ENCODE measurements around the gene FXR1. TPM values are rescaled to one million over a fixed set of nuclear protein-coding genes. Genes with fewer than 3 reads are reported as not detected.

FXR1 gene
- total RNA-seq, 6 experiments from 2014 or later = 41.5 to 88.5 (median 46.8) TPM

DNA sequence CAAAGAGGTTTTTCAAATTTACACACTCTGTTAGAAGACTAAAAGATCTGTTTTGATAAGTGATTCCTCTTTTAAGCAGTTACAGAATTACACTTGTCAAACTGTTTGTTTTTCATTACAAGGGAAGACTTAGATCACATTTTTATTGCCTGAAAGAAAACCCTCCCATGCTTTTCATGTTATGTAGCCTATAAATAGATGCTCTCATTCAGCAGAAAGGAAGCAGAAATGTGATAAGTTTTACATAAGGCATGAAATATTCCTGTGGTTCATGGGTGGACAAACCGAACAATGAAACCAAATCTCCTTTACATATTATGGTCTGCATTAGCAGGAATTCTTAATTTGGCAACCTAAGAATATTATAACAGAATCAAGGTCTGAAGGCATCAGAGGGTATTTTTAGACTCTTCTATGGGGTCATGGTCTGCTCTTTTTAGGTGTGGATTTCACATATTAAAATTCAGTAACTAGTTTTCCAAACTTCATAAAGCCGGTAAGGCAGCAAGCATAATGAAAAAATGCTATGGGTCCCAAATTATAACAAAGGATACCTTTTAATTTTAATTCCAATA lies 37.3 kb upstream of the FXR1 start:
- 55% methylated on average over 2 of the region's 2 CpGs for WGBS (ENCODE audit: insufficient coverage, low coverage, low lambda C conversion rate, missing lambda C conversion rate)
- H3K36me3 ChIP-seq = no peaks in the 10 kb centered on the region
- H3K4me3 ChIP-seq = no peak overlapping the region
- no peaks in the 10 kb centered on the region for H3K27me3 ChIP-seq
- no peaks in the 10 kb centered on the region for H3K4me1 ChIP-seq
- intact Hi-C loops (cut with DNase I) = no loop called here
- TF ChIP-seq, protein P1, sequence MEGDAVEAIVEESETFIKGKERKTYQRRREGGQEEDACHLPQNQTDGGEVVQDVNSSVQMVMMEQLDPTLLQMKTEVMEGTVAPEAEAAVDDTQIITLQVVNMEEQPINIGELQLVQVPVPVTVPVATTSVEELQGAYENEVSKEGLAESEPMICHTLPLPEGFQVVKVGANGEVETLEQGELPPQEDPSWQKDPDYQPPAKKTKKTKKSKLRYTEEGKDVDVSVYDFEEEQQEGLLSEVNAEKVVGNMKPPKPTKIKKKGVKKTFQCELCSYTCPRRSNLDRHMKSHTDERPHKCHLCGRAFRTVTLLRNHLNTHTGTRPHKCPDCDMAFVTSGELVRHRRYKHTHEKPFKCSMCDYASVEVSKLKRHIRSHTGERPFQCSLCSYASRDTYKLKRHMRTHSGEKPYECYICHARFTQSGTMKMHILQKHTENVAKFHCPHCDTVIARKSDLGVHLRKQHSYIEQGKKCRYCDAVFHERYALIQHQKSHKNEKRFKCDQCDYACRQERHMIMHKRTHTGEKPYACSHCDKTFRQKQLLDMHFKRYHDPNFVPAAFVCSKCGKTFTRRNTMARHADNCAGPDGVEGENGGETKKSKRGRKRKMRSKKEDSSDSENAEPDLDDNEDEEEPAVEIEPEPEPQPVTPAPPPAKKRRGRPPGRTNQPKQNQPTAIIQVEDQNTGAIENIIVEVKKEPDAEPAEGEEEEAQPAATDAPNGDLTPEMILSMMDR (IDR thresholded peaks at IDR 0.05) = no peak
- no peak for TF ChIP-seq POLR2A (IDR thresholded peaks at IDR 0.05)
- ATAC-seq (no peak), DNase-seq (no peak)
- H3K27ac ChIP-seq = no peak overlapping the region
- H3K9me3 ChIP-seq = no peaks in the 10 kb centered on the region

DNA sequence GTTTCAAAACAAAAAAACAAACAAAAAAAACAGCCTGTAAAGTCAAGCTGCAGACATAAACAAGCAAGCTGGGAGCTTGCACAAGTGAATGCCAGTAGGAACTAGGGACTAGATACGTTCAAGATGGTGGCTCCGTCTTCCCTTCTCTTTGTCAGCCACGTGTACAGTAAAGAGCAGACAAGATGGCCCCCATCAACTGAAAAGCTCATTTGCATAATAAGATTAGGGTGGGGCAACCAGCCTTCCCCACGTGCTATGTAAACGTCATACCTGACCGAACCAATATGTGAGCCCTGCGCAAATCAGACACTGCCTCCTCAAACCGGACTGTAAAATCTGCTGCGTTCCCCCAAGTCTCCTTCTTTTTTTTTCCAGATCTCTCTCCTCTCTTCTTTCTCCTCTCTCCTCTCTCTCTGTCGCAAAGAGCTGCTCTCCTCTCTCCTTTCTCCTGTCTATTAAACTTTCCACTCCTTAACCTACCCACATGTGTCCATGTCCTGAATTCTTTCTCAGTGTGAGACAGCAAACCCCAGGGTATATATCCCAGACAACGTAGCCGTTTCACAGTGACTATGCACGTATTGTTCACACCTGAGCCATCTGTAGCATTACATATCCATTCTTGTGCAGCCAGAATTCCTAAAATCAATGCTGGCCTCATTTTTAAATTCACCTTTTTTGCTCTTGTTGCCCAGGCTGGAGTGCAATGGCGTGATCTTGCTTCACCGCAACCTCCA lies 31.2 kb upstream of the FXR1 start:
- H3K4me3 ChIP-seq = no peak overlapping the region
- 83% methylated on average over 15 of the region's 15 CpGs for WGBS (ENCODE audit: insufficient coverage, low coverage, low lambda C conversion rate, missing lambda C conversion rate)
- H3K9me3 ChIP-seq = no peaks in the 10 kb centered on the region
- no peaks in the 10 kb centered on the region for H3K27me3 ChIP-seq
- TF ChIP-seq, protein P1 (IDR thresholded peaks at IDR 0.05) = no peak
- no peak for TF ChIP-seq POLR2A (IDR thresholded peaks at IDR 0.05)
- H3K4me1 ChIP-seq = no peaks in the 10 kb centered on the region
- ATAC-seq = no peak
- DNase-seq = no peak
- no peaks in the 10 kb centered on the region for H3K36me3 ChIP-seq
- H3K27ac ChIP-seq = no peak overlapping the region
- intact Hi-C loops (cut with DNase I) = no loop called here

DNA sequence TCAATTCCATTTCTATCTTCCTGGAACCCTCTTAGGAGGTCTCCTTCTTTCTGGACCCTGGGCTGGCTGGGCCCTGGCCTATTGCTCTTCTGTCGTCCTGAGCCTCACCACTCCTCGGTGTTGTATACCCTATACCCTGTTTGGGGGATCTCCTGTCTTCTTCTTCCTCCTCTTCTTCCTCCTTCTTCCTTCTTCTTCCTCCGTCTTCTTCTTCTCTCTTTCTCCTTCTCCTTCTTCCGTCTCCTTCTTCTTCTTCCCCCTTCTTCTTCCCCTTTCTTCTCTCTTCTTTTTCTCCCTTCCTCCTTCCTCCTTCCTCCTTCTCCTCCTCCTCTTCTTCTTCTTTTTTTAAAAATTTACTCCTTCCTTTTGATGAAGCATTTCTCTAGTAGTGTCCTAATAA lies 30.4 kb upstream of the FXR1 start:
- TF ChIP-seq, protein P1 (IDR thresholded peaks at IDR 0.05) = no peak
- no peak for TF ChIP-seq POLR2A (IDR thresholded peaks at IDR 0.05)
- DNase-seq = no peak
- Histone ChIP-seq H3K9me3 (no peaks in the 10 kb centered on the region), H3K4me1 (no peaks in the 10 kb centered on the region), H3K36me3 (no peaks in the 10 kb centered on the region), H3K27me3 (no peaks in the 10 kb centered on the region), H3K4me3 (no peak overlapping the region), H3K27ac (no peak overlapping the region)
- WGBS (ENCODE audit: insufficient coverage, low coverage, low lambda C conversion rate, missing lambda C conversion rate) = 36% methylated on average over 4 of the region's 4 CpGs
- intact Hi-C loops (cut with DNase I) = no loop called here
- ATAC-seq = no peak

DNA sequence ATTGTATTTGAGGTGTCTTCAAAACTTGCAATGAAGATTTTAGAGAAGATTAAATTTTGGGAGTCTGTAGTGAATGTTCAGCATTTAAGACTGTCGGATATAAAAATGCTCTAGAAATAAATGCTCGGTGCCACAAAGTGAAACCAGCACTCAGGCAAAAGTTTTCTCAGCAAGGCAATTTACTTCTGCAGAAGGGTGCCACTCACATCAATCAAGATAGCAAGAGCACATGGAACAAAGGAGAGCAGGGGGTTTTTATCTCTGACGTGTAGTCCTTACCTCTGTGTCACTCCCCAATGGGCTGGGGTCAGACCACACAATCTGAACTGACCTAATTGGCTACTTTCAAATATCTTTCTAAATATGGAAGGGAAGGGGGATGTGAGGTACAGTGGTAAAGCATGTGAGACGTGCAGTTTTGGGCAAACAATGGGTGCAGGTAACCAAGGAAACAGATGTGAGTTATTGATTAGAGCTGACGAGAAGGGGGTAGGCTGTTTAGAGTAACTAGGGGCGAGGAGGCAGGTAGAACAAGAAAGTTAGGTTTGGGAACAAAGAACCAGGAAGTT lies 23.4 kb upstream of the FXR1 start:
- H3K4me1 ChIP-seq = no peaks in the 10 kb centered on the region
- H3K4me3 ChIP-seq = no peak overlapping the region
- WGBS (ENCODE audit: insufficient coverage, low coverage, low lambda C conversion rate, missing lambda C conversion rate) = 66% methylated on average over 5 of the region's 6 CpGs
- H3K9me3 ChIP-seq = peaks cover 0 to 5% (median 0%) of the 10 kb centered on the region in 4 donors
- no peak for ATAC-seq
- H3K27ac ChIP-seq = no peak overlapping the region
- no peak for DNase-seq
- no peaks in the 10 kb centered on the region for H3K36me3 ChIP-seq
- no peak for TF ChIP-seq POLR2A (IDR thresholded peaks at IDR 0.05)
- TF ChIP-seq, protein P1 (IDR thresholded peaks at IDR 0.05) = no peak
- intact Hi-C loops (cut with DNase I) = no loop called here
- no peaks in the 10 kb centered on the region for H3K27me3 ChIP-seq
